Measurements from ENCODE around the gene FAM200B.

FAM200B gene

GRCh38 chr4:15737255-15737654, 55.6 kb downstream of the FAM200B start:
- DNase-seq (ENCODE audit: low read depth): no peak

- DNase-seq (ENCODE audit: low read depth): no peak
Measured at GRCh38 chr4:15738877-15739276, 57.2 kb downstream of the FAM200B start.
